Adrenal gland (tissue), 12 donors: ENCODE results near the gene SORBS2. TPM values are rescaled to one million over a fixed set of nuclear protein-coding genes. Genes with fewer than 3 reads are reported as not detected.

Experiments
- DNase-seq, 7 donors: peaks; one replicate each; pipeline ENCODE4 v3.0.0-alpha.2; 2019 to 2020
- H3K27ac ChIP-seq, 5 donors: fragments of 200-600 bp; sonication (generic) in 4 of 5; 1 replicate in 3 of 5; 2 replicates in 2 of 5; pipeline versions ENCODE4 v1.5.1 to v1.8.0; 2016 to 2020; ENCODE audit warnings: mild to moderate bottlenecking in 1 of 5
- H3K27me3 ChIP-seq: fragments of 200-600 bp; 2 replicates; pipeline ENCODE4 v1.8.0; 2021
- H3K36me3 ChIP-seq, 2 donors: fragments of 200-600 bp; replicated peaks in 1 of 2; 1 replicate in 1 of 2; 2 replicates in 1 of 2; pipeline versions ENCODE4 v1.5.1 to v1.8.0; 2018 to 2022
- H3K4me1 ChIP-seq, 2 donors: fragments of 200-600 bp; replicated peaks in 1 of 2; 1 replicate in 1 of 2; 2 replicates in 1 of 2; pipeline versions ENCODE4 v1.5.1 to v1.8.0; 2018 to 2021
- H3K4me3 ChIP-seq, 4 donors: fragments of 200-600 bp; sonication (generic) in 3 of 4; one replicate each; pipeline ENCODE4 v1.5.1; 2016 to 2018
- H3K9me3 ChIP-seq, 3 donors: fragments of 200-600 bp; sonication (generic) in 1 of 3; replicated peaks in 1 of 3; 1 replicate in 2 of 3; 2 replicates in 1 of 3; pipeline versions ENCODE4 v1.5.1 to v1.8.0; 2016 to 2021
- POLR2A ChIP-seq, 2 donors: fragments of 450-650 bp; IDR thresholded peaks; one replicate each; pipeline ENCODE4 v1.6.1; 2017; ENCODE audit warnings: antibody characterized with exemption in 2 of 2, mild to moderate bottlenecking in 2 of 2, moderate library complexity in 1 of 2
- WGBS, 4 donors: extraction: QIAGEN DNeasy Blood & Tissue Kit in 2 of 4; methylation state at CpG; one replicate each; pipeline versions ENCODE4 v1.1.5 to v1.1.7; 2013 to 2017; 5-methylcytosine and 5-hydroxymethylcytosine counted together
- intact Hi-C, 2 donors: fragments of 100-400 bp; cut with DNase I; formaldehyde crosslinking; loops; one replicate each; pipeline versions ENCODE4 v1.14.1 to v1.15.0; 2022 to 2023
- polyA plus RNA-seq, 3 donors: library from polyadenylated mRNA; stranded (reverse); fragments of 200-250 nt in 2 of 3; fragments of 350-450 nt in 1 of 3; fragmentation: Illumina TruSeq in 1 of 3; extraction: RNeasy Lipid Tissue Mini Kit (QIAGEN cat#74804) in 1 of 3; gene quantifications; one replicate each; pipeline ENCODE4 v1.2.3, GENCODE V29; 2013 to 2014
- small RNA-seq, 2 donors: library from RNA; depleted of rRNA; stranded (forward); fragments of <200 nt; gene quantifications; one replicate each; pipeline ENCODE3, GENCODE V24; 2016
- total RNA-seq, 9 donors: library from RNA; depleted of rRNA in 4 of 9; stranded (reverse); fragments of >200 nt in 4 of 9; fragments of 120-200 nt in 1 of 9; fragmentation: NEBNext Ultra II Directional in 1 of 9; extraction: Animal tissue kit (Norgen Biotek cat#: 25700) in 1 of 9; gene quantifications; one replicate each; pipeline versions ENCODE4 v1.1.0 to v1.2.4, GENCODE V29; 2013 to 2023
- TF ChIP-seq, protein P1 (sequence below), 6 experiments: fragments of 450-650 bp in 4 of 6; fragments of 200-600 bp in 2 of 6; sonication (generic) in 1 of 6; IDR thresholded peaks; 1 replicate in 5 of 6; 2 replicates in 1 of 6; pipeline versions ENCODE4 v1.5.1 to v1.8.0; 2016 to 2021; ENCODE audit warnings: antibody characterized with exemption in 6 of 6, mild to moderate bottlenecking in 2 of 6, moderate library complexity in 1 of 6
- donor health status: healthy with polysubstance abuse.
- donor health status: Bipolar disorder and iron deficiency.
- donor health status: DM: yes; HTN: yes; CAD: no.
- donor health status: DM: no; HTN: no; CAD: no.
- donor health status: DM: no; HTN: no; CAD: no.
- donor health status: DM: yes; HTN: yes; CAD: no.

Gene SORBS2
- total and polyA plus RNA-seq, 12 donors: 126 to 875 (median 582) TPM

DNA sequence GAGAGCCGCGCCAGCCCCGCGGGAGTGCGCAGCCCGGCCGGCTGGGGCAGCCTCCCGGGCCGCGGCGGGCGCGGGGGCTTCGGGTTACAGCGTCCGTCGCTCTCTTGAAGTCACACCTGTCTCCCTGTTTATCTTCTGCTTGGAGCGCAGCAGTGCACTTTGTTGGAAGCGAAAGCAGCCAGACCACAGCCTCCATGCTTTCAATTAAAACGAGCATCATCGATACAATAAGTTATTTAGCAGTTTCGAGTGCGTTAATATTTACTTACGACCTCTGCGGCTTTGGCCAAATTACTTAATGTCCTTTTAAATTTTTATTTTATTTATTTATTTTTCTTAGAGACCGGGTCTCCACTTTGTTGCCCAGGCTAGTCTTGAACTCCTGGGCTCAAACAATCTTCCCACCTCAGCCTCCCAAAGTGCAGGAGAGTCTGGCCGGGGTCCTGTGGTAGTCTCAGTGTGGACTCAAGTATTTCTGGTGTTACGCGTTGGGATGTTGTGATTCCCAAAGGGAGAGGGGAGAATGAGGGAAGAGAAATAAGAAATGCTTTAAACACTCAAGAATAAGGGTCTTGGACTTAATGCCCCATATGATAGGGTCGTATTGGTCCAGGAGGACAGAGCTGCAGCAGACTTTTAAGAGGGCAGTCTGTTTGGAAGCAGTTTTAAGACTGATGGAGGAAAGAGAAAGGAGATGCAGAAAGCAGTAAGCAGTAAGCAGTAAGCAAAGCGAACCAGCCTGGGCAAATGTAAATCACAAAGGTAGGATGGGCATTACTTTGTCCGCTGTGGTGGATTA, 276.2 kb downstream of the SORBS2 start:
- TF ChIP-seq POLR2A (IDR thresholded peaks at IDR 0.05): no peak
- TF ChIP-seq, protein P1, sequence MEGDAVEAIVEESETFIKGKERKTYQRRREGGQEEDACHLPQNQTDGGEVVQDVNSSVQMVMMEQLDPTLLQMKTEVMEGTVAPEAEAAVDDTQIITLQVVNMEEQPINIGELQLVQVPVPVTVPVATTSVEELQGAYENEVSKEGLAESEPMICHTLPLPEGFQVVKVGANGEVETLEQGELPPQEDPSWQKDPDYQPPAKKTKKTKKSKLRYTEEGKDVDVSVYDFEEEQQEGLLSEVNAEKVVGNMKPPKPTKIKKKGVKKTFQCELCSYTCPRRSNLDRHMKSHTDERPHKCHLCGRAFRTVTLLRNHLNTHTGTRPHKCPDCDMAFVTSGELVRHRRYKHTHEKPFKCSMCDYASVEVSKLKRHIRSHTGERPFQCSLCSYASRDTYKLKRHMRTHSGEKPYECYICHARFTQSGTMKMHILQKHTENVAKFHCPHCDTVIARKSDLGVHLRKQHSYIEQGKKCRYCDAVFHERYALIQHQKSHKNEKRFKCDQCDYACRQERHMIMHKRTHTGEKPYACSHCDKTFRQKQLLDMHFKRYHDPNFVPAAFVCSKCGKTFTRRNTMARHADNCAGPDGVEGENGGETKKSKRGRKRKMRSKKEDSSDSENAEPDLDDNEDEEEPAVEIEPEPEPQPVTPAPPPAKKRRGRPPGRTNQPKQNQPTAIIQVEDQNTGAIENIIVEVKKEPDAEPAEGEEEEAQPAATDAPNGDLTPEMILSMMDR (IDR thresholded peaks at IDR 0.05): no peak
- peak overlapping the region in 2 of 5 donors; percentile 57 to 68 for H3K27ac ChIP-seq
- peak in 1 of 7 donors; percentile 57 for DNase-seq
- H3K4me1 ChIP-seq: peaks cover 8 to 20% of the 10 kb centered on the region in 2 donors
- H3K36me3 ChIP-seq: no peaks in the 10 kb centered on the region
- H3K4me3 ChIP-seq: peak overlapping the region in 2 of 4 donors; percentile 17 to 63
- WGBS, 4 donors: 10 to 23% (median 17%) methylated on average over 16 to 32 of the region's 32 CpGs
- H3K9me3 ChIP-seq: no peaks in the 10 kb centered on the region
- H3K27me3 ChIP-seq: no peaks in the 10 kb centered on the region
- intact Hi-C loops: no loop called here

Small RNA genes within 50 kb of the gene (small RNA-seq; reads per million reads assigned to genes)
- gene RF00019: 0 reads per million in 2 donors
